HG02852 (cell line): ENCODE results near the gene SPHKAP.
A peak's percentile ranks its signal among the peaks of the same experiment; 100 is the strongest.
"Not testable (repeated sequence)": the region's sequence is repeated elsewhere in the genome, so short reads cannot be mapped to it uniquely, and the experiment has no call there.

ENCODE experiments used
- ATAC-seq: cut with Tn5 transposase; IDR thresholded peaks from one replicate; pipeline ENCODE4 v1.9.1; 2021; ENCODE audit warnings: mild to moderate bottlenecking, moderate library complexity; ENCODE audit not compliant: unreplicated experiment

Gene SPHKAP

GRCh38 chr2:228104215-228104614, 77.3 kb downstream of the SPHKAP start:
- no peak for ATAC-seq

- no peak for ATAC-seq
Observed at GRCh38 chr2:228103379-228103778, 78.1 kb downstream of the SPHKAP start.

- peak; percentile 73 for ATAC-seq
Observed at GRCh38 chr2:228102949-228103348, 78.5 kb downstream of the SPHKAP start.

- no peak for ATAC-seq
Observed at GRCh38 chr2:228094377-228094921, 87.0 kb downstream of the SPHKAP start.

GRCh38 chr2:228092056-228092455, 89.4 kb downstream of the SPHKAP start:
- ATAC-seq = no peak

GRCh38 chr2:228086561-228086960, 94.9 kb downstream of the SPHKAP start:
- no peak for ATAC-seq

GRCh38 chr2:228084717-228085116, 96.8 kb downstream of the SPHKAP start:
- no peak for ATAC-seq

GRCh38 chr2:228083131-228083530, 98.4 kb downstream of the SPHKAP start:
- no peak for ATAC-seq

GRCh38 chr2:228082571-228082970, 98.9 kb downstream of the SPHKAP start:
- ATAC-seq = no peak

- no peak for ATAC-seq
Observed at GRCh38 chr2:228079194-228079593, 102.3 kb downstream of the SPHKAP start.

- not testable (repeated sequence) for ATAC-seq
Observed at GRCh38 chr2:228076695-228077094, 104.8 kb downstream of the SPHKAP start.

GRCh38 chr2:228072669-228073068, 108.8 kb downstream of the SPHKAP start:
- no peak for ATAC-seq

GRCh38 chr2:228067309-228067708, 114.2 kb downstream of the SPHKAP start:
- ATAC-seq = no peak

- no peak for ATAC-seq
Observed at GRCh38 chr2:228066126-228066798, 115.2 kb downstream of the SPHKAP start.

- ATAC-seq = no peak
Observed at GRCh38 chr2:228065686-228066085, 115.8 kb downstream of the SPHKAP start.

GRCh38 chr2:228064796-228065315, 116.6 kb downstream of the SPHKAP start:
- no peak for ATAC-seq

- ATAC-seq = no peak
Observed at GRCh38 chr2:228064024-228064423, 117.5 kb downstream of the SPHKAP start.

- no peak for ATAC-seq
Observed at GRCh38 chr2:228063558-228063957, 117.9 kb downstream of the SPHKAP start.

- ATAC-seq = no peak
Observed at GRCh38 chr2:228059735-228060134, 121.8 kb downstream of the SPHKAP start.

GRCh38 chr2:228056293-228057097, 125.0 kb downstream of the SPHKAP start:
- ATAC-seq = no peak

- ATAC-seq = peak; percentile 50
Observed at GRCh38 chr2:228048838-228049490, 132.5 kb downstream of the SPHKAP start.
